Superior temporal gyrus (tissue), 1 donor: Measurements from ENCODE around the gene RSBN1L.
"Not testable (repeated sequence)": the region's sequence is repeated elsewhere in the genome, so short reads cannot be mapped to it uniquely, and the experiment has no call there.

Experiments used
- DNase-seq: peaks from one replicate; pipeline ENCODE4 v3.0.0-alpha.2; 2016; ENCODE audit errors: extremely low spot score

The RSBN1L gene

DNA sequence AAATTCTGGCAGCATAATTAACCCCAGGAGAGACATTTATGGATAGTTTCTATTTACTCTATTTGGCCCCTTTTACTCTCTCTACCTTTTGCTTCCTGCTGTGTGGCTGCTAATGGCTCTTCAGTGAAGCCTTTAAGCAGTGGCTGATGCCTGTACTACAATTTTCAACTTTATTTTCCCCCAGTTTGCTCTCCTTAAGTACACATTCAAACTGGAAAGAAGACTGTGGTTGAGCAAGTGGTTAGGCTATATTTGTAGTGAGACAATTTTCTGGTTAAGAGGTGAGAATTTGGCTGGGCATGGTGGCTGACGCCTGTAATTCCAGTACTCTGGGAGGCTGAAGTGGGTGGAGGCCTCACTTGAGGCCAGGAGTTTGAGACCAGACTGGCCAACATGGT lies 8.5 kb upstream of the RSBN1L start:
- no peak for DNase-seq

DNA sequence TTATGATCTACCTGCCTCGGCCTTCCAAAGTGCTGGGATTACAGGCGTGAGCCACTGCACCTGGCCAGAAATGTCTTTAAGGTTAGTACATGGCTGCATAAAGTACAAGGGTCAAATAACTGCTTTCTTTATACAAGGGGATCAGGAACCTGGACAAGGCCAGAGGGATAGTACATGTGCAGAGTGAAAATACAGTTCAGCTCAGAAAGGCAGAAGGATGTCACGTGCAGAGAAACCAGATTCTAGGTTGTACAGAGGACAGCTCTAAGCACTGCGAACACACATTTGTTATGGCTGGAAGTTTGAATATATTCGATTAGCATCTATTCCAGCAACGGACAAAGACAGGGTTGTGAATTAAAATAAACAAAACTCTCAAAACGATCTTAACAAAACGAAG lies 6.0 kb upstream of the RSBN1L start:
- DNase-seq: no peak

DNA sequence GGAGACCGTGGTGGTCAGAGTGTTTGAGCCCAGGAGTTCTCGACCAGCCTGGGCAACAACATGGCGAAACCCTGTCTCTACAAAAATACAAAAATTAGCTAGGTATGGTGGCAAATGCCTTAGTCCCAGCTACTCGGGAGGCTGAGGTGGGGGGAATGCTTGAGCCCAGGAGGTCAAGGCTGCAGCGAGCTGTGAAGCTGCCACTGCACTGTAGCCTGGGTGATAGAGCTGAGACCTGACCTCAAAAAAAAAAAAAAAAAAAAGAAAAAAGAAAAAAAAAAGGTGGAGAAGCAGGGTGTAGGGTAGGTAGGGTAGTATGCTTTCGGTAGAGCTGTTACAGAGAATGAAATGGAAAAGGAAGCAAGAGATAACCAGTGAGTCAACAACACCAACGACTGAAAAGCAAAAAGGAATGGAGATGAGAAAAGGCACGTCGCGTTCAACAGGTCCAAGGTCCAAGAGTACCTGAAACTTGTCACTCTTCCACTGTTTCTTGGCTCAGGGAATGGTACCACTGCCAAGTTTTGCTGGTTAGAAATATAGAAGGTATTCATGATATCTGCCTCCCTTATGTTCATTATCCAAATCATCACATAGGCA lies 4.3 kb upstream of the RSBN1L start:
- DNase-seq: no peak

DNA sequence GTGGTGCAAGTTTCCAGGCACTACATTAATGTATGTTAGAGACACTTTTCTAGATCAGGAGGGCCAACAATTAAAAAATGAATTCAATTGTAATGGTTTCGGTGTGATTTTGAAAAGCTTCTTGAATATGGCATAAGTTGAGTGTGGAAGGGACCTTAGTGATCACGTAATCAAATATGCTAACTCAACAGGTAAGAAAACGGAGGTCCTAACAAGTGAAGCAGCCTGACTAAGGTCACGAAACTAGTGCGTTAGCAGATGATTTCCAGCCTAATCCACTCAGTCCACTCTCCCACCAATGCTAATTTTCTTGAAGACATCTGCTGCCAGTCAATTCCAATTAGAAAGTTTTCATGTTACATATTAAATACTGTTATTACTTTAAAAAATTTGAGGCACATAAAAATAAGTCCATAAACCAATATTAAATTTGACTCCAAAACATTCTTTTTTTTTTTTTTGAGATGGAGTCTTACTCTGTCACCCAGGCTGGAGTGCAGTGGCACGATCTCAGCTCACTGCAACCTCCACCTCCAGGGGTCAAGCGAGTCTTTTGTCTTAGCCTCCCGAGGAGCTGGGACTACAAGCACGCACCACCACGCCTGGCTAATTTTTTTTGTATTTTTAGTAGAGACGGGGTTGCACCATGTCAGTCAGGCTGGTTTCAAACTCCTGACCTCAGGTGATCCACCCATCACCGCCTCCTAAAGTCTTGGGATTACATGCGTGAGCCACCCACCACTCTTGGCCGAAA lies 2.3 kb upstream of the RSBN1L start:
- DNase-seq: no peak

DNA sequence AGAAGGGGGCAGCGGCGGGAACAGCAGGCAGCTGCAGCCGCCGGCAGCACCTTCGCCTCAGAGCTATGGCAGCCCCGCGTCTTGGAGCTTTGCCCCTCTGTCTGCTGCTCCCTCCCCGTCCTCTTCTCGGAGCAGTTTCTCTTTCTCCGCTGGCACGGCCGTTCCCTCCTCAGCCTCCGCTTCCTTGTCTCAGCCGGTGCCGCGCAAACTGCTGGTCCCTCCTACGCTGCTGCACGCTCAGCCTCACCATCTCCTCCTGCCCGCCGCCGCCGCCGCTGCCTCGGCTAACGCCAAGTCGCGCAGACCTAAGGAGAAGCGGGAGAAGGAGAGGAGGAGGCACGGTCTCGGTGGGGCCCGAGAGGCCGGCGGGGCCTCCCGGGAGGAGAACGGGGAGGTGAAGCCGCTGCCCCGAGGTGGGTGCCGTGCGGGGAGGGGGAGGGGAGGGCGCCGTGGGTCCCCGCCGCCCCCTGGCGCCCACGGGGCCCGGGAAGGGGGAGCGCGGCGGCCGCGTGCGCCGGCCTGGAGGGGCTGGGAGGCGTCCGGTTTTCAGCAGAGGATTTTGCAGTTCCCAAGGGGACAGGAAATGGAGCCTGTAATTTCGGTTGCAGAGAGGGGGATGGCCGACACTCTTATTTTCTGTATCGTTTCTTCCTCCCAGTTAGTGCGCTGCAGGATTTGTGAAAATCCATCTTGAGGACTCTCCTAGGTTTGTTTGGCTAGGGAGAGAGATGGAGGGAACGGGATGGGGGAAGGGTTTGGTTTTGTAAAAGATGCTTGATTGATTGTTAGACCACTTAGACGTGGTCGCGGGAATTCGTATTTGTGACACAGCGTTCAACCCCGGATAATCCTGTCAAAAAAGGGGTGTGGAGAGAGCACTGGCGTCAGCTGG lies 630 bp downstream of the RSBN1L start:
- DNase-seq: no peak

DNA sequence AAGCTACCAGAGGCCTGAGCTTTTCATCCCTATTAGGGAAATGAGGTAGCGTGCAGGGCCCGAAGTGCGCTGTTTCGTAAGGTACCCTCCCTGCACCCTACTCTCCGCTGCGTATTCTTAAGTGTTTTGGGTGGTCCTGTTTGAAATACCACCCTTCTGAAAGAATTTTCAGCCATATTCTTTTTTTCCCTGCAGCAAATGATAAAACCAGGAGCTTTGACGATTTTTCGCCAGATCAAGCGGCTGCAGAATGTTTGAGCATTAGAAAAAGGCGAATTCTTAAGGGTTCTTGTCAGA lies 1.2 kb downstream of the RSBN1L start:
- DNase-seq: peak; percentile 76

DNA sequence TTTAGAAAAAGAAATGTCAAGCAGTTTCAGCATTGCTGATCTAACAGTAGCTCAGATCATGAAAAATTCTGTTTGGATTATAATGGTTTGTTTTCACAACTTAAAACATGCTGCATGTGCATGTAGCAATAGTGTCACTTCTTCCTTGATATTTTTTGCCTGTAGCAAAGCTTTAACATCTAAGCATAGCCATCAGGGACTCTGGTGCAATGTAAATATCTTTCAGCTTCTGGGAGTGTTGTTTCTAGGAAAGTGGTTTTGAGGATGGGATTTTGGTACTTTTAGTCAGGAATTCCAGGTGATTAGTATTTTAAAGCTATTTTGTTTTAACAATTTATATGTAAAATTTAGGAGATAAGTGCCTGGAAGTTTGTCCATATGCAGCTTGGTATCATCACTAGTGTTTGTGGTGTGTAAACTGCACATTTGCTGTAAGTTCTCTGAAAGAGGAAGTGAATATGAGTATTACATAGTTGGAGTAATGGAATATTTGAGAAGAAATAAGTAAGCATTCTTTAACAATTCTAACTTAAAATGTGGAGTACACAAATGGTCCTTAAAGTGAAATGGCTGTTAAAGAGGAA lies 1.9 kb downstream of the RSBN1L start:
- DNase-seq: peak; percentile 46

DNA sequence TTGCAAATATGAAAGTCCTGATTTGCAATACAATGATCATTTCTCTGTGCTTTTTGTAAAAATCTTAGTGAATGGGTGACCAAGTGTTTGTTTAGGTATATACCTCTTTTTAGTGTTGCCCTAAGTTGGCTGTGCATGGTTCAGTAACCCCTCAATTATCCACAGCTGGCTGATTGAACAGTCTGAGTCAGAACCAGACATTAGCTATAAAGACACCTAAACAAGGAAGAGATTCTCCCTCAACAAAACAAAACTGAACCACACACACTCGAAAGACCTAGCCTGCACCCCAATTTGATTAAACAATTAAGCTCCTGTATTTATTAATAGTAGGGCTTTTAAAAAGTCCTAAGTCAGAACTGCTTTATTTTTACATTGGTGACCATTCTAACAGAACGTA lies 2.8 kb downstream of the RSBN1L start:
- no peak for DNase-seq

DNA sequence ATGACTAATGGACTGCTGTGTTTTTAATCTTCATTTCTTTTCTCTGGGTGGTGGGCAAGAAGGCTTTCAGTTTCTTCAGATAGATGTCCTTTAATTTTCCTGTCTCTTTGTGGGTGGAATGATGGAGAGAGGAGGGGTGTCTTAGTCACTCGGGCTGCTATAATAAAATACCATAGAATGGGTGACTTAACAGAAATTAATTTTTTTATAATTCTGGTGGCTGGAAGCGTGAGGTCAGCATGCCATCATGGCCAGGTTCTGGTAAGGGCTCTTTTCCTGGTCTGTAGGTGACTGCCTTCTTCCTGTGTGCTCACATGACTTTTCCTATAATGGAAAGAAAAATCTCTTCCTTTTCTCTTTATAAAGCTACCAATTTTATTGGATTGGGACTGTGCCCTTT lies 6.3 kb downstream of the RSBN1L start:
- DNase-seq: no peak

DNA sequence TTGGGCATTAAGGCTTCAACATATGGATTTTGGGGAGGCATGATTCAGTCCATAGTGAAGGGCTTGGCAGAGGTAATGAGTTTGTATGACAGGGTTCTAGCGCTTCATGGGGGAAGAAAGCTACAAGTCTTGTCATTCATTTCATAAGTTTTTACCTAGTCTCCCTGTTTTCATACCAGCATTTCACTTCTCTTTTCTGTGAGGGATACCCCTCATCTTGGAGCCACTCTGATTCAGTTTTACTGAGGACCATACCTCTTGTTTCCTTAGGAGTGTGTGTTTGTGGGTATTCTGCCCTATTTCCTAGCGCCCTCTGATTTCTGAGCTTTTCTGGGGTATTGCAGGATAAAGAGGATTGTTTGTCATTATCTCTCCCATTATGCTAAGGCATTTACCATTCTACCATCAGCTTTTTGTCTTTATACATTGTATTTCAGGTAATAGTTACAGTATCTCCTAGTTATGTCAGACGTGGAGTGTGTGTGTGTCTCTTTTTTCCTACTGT lies 6.8 kb downstream of the RSBN1L start:
- no peak for DNase-seq

DNA sequence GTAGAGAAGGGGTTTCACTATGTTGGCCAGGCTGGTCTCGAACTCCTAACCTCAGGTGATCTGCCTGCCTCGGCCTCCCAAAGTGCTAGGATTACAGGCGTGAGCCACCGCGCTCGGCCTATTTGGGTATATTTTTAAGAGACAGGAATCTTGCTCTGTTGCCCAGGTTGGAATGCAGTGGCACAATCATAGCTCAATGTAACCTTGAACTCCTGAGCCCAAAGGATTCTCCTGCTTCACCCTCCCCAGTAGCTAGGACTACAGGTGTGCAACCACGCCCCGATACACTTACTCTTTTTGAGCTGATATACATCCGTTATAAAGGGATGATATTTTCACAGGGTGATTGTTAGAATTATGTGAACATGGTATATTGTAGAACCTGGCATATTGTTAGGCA lies 7.4 kb downstream of the RSBN1L start:
- not testable (repeated sequence) for DNase-seq

DNA sequence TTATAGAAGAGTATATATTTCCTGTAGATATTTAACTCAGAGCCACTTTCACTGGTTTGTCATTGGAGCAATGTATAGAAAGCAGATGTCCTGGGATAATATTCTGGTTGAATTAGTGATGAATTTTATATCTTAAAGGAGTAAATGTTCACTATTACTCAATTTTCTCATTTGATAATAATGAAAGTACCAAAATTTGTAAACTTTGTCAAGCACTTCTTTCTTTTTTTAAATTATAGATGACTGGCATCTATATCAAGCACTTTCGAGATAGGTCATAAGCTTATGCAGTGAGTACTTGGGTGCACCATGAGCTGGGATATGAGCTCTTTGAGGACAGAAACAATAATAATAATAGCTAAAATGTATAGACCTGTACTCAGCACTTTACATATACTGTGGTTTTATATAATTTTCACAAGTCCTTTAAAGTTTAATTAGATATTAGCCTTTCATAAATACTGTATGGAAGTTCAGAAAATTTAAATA lies 11.3 kb downstream of the RSBN1L start:
- no peak for DNase-seq

DNA sequence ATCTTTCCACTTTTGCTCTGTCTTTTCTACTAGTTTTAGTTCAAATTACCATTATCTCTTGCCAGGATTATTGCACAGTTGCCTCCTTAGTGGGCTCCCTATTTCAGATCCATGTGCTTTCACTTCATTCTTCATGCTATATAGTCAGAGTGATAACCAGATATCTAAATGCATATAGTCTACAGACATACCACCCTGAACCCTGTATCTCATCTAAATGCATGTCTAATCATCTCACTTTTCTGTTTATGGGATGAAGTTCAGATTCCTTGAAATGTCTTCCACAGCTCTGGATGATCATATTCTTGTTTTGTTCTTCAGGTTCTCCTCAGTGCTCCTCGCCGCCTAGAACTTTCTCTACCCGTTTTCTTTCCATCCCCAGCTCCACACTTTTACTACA lies 13.8 kb downstream of the RSBN1L start:
- DNase-seq: no peak

DNA sequence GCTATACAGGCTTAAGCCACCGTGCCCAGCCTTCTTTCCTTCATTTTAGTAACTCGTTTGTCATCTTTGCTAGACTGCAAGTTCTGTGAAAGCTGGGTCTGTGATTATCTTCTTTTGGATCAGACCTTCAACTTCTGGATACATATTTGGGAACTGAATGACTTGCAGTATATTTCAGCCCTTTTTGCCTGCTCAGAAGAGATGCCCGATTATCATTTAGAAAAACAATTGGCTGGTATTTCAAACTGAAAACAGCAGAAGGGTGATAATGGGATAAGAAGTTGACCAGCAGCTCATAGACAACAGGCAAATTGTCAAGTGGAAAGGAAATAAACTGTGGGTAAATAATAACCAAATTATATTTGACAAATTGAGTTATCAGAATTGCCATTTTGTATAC lies 14.6 kb downstream of the RSBN1L start:
- DNase-seq: no peak

DNA sequence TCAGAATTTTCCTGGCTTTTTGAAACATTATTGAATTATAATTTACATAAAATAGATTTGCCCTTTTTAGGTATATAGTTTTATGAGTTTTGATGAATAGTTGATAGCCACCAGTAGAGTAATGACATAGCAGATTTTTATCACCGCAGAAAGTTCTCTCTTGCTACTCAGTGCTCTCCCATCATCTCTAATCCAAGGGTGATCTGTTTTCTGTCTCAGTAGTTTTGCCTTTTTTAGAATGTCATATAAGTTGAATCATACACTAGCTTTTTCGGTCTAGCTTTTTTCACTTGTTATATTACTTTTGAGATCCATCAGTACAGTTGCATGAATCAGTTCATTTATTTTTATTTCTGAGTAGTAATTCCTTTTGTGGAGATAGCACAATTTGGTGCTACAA lies 17.9 kb downstream of the RSBN1L start:
- no peak for DNase-seq

DNA sequence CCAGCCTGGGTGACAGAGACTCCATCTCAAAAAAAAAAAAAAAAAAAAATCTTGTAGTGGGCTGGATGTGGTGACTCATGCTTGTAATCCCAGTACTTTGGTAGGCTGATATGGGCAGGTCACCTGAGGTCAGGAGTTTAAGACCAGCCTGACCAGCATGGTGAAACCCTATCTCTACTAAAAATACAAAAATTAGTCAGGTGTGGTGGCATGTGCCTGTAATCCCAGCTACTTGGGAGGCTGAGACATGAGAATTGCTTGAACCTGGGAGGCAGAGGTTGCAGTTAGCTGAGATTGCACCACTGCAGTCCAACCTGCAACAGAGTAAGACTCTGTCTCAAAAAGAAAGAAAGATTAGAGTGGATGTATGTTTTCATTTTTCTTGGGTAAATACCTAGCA lies 18.7 kb downstream of the RSBN1L start:
- not testable (repeated sequence) for DNase-seq

DNA sequence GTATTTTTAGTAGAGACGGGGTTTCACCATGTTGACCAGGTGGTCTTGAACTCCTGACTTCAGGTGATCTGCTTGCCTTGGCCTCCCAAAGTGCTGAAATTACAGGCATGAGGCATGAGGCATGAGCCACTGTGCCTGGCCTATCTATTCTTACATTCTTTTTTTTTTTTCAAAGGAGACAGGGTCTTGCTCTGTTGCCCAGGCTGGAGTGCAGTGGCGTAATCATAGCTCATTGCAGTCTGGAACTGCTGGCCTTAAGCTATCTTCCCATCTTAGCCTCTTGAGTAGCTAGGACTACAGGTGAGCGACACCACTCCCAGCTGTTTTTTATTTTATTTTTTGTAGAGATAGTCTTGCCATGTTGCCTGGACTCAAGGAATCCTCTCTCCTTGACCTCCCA lies 20.5 kb downstream of the RSBN1L start:
- DNase-seq: no peak

DNA sequence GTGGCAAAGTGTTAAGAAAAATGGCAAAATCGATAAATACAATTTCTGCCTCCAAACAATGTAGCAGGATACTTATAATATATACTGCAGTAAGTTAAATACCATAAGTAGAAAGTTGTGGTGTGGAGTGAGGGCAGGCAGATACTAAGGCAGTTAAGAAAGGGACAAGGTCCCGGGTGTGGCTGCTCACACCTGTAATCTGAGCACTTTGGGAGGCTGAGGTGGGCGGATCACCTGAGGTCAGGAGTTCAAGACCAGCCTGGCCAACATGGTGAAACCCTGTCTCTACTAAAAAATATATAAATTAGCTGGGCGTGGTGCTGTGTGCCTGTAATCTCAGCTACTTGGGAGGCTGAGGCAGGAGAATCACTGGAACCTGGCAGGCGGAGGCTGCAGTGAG lies 21.3 kb downstream of the RSBN1L start:
- not testable (repeated sequence) for DNase-seq

DNA sequence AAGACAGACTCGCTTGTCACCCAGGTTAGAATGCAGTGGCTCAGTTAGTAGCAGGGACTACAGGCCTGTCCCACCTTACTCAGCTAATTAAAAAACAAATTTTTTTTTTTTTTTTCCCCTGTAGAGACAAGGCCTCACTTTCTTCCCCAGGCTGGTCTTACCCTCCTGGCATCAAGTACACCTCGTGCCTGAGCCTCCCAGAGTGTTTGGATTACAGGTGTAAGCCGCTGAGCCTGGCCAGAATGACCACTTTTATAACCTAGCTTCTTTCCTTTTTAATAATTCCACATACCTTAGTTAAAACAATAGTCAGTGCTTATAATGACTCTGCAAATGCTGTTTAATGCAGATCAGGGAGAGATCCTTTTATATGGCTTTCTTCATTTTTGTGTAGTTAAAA lies 31.3 kb downstream of the RSBN1L start:
- no peak for DNase-seq

DNA sequence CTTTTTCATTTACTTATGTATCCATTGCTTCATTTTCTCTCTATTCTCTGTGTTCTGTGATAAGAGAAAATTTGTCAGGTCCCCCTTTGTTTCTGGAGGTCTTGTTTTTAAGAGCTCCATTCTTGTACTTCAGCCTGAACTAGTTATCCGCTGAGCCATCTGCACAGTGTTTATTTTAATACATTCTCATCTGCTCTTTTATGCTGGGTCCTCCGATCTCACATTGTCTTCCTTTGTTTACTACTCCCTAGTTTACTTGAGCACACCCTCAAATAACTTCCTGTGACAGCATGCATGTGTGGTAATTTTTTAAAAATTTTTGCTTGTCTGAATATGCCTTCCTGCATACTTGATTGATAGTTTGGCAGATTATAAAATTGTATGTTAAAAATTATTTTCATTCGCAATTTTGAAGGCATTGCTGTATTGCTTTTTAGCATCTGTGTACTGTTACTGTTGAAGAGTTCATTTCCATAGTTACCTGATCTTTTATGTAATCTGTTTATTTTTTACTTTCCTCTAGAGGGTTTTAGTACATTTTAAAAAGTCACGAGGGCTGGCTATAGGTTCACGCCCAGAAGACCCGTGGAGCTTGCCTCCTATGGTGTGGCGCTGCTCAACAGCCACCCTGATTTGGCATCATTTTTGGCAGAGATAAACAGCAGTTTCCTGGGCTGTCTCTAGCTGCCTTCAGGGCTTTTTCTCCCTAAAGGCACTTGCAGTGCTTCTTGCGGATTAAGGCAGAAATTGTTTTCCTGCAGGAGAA lies 31.9 kb downstream of the RSBN1L start:
- DNase-seq: peak; percentile 42

DNA sequence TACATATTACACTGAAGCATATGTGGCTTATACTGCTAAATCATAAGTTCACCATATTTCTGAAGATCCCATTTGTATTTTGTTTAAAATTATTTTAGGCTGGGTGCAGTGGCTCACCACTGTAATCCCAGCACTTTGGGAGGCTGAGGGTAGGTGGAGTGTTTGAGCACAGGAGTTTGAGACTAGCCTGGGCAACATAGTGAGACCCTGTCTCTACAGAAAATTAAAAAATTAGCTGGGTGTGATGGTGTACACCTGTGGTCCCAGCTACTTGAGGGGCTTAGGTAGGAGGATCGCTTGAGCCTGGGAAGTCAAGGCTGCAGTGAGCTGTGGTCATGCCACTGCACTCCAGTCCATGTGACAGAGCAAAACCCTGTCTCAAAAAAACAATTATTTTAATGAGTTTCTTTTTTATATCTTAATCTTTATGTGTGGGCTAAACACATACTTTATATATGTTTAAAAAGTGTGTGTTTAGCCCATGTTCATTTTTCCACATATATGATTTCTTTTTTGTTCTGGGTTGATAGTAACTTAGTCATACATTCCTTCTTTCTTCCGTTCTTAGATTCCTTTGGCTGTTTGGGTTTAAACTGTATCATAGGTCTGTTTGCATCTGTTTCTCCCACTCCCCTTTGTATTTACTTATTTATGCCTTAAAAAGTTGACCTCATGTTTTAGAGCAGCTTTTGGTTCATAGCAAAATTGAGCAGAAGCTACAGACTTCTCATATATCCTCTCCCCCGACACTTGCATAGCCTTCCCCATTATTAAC lies 33.5 kb downstream of the RSBN1L start:
- no peak for DNase-seq
